NCI-H510A (cell line): ENCODE measurements around the gene DAAM2.

ENCODE experiments used
- DNase-seq: peaks from one replicate; lab custom pipeline; 2025; lab: John Stamatoyannopoulos, UW

DAAM2 gene

DNA sequence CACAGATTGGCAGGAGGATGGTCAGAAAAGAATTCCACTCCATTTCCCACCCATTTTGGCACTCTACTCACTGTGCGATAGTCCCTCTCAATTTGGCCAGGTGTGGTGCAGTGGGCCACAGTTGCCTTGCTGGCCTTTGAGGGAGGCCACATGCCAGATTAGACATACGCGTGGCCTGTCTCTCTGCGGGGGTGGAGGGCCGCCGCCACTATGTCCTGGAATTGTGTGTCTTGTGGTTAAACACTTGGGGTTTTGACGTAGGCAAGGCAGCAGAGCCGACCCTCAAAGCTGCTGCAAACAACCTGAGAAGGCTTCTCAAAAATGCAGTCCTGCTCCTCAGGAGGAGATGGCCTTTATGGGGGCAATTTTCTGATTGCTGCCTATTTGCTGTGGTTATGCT lies 4.9 kb upstream of the DAAM2 start:
- no peak for DNase-seq

DNA sequence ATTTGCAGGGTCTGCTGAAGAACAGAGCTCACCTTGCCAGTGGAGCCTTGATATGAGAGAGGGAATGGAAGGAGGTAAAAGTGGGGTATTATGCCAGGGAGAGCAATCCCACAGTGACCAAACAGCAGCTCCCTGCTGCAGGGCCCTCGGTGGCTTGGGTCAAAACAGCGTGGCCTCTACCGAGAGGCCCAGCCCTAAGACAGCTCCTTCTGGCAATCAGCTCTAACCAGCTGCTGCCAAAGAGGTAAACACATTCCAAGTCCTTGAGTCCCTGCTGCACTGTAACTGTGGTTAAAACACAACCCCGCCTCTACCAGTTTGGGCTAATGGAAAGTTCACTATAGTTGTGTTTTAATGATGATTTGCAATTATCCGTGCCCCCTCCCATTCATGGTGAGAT lies 1.4 kb upstream of the DAAM2 start:
- DNase-seq = peak; percentile 12

- DNase-seq = no peak
Observed at GRCh38 chr6:39791311-39791710, 865 bp upstream of the DAAM2 start.

DNA sequence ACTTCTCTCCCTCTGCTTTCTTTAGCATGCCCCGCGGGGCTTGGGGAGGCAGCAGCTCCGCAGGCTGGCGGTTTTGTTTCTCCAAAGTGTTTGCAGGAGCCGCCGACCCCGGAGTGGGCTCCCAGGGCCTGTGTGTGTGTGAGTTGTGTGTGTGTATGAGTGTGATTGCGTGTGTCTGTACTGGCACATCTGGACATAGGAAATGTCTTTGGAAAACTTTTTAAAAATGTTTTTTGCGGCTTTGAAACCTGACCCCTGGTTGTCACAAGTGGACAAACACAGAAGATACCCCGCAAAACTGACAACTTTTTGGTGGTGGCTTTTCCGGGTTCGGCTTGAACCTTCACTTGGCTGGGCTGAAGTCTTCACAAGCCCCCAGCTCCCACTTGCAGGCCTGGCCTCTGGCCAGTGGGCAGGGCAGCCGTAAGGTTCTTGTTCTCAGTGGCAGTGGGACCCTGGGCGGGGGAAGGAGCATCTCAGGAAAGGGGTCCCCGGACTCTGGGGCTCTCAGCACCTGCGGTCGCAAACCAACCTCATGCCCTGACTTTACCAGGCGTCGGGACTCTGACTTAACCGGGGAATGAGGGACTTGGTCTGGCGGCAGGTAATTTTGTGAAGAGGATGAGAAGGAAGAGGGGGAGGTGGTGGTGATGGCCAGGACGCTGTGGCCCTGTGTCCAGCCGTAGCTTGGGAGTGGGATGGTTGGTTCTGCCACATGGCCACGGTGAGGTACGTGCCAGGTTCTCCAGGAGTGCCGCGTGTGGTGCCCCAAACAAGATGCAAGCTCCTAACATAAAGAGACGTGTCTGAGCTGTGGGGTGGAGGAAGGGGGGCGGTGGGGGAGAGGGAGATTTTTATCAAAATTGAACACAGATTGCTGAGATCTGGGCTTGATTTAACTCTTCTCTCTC lies 619 bp downstream of the DAAM2 start:
- no peak for DNase-seq

- no peak for DNase-seq
Observed at GRCh38 chr6:39793516-39793915, 1.3 kb downstream of the DAAM2 start.

- DNase-seq = no peak
Observed at GRCh38 chr6:39794231-39794630, 2.1 kb downstream of the DAAM2 start.

DNA sequence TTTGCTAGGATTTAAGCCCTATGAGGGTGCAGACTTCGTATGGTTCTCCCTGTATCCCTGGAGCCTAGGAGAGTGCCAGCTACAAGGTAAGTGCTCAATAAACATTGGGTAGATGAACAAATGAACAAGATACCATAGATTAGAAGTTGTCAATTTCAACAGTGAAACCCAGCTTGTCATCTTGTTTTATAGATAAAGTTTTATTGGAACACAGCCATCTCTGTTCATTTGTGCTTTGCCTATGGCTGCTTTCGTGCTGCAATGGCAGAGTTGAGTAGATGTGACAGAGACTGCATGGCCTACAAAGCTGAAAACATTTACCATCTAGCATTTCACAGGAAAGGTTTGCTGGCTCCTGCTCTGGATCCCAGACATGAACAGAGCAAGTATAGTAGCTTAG lies 5.6 kb downstream of the DAAM2 start:
- DNase-seq = no peak

DNA sequence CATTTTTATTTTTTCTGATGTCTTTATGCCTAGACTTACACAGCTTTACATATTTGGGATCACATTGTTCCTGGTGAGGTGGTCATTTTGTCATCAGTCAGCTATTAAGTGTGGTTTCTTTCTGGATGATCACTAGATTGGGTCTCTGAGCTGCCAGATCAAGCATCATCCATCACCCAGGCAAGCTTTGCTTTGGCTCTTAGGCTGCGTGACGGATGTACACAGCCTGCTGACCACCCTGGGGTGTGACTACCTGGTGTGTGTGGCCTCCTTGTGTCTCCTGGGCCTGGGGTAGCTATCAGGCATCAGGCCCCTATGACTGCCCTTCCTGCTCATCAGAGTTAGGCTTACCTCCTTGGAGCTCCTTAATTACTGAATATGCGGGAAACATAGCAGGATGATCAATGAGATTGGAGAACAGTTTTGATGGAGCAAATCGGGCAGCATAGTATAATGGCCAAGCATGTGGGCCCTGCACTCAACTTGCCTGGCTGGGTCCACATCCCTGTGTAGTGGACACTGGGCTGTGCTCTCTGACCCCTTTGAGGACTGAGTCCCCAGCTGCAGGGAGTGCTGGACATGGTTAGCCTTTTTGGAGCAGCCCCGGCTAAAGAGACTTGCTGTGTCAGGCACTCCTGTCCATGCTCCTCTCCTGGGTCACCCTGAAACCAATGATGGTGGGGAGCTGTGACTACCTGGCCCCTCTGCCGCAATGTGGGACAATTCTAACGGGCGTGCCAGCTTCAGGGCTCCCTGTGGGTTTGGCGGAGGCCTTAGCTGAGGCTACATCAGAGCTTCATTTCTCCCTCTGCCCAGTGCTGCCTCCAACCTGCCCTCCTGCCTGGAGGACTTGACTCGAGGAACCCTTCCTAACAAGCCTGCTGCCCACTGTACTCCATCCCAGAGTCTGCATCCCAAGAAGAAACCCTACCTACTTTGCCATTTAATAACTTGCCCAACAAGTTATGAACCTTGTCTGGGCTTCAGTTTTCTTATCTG lies 8.2 kb downstream of the DAAM2 start:
- DNase-seq = no peak

GRCh38 chr6:39801456-39802251 lies 9.5 kb downstream of the DAAM2 start:
- DNase-seq = no peak

DNA sequence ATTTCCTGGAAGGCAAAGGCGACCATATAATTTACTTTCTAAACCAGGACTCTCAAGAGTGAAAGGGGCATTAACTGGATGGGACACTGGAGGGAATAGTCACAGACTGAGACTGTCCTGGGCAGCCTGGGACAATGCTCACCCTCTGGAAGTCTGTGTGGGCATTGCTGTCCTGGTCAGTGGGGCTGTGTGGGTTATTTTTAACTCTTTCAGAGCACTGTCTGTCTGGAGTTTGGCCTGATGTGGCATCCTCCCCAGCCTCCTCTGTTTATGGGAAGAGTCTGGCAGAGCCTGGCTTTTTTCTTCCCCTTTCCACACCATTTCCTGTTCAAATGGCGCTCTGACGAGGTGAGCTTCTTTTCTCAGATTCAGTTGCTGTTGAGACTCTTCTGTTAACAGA lies 11.7 kb downstream of the DAAM2 start:
- no peak for DNase-seq

DNA sequence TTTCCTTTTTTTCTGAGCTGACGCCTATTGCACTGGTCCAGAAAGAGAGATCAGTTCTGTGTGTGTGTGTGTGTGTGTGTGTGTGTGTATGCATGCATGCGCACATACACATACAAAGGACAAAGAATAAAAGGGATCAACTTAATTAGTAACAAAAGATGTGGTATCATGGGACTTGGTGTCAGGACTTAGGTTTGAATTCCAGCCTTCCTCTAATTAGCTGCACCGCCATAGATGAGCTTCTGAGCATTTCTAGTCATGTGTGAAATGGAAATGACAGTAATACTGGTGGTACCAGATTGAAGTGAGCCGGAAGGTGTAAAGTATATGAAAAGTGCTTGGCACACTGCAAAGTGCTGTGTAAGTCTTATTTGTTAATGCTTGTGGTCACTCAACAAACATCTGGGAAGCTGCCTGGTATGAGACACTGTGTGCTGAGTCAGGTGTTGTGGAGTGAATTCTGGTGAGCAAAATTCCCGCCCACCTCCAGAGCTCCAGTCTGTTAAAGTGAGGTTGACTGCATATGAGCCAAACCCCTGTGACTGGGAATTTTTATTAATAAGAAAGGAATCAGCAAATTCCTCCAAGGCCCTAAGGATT lies 12.4 kb downstream of the DAAM2 start:
- DNase-seq = no peak

DNA sequence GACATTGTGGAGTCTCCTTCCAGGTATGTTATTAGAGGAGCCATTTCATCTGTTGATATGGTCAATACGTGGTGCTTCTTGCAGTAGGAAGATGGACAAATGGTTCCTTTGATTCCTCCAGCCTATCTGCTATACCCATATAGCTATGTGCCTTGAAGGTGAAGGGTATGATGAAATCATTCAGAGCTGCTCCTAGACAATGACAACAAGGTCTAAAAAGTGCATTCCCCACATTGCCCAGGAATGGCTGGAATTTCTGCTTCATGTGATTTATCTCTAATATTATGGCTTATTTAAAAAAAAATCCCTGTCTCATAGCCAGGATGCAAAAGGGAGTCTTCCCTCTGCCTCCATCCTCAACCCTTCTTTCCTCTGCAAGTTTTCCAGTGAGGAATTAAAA lies 14.1 kb downstream of the DAAM2 start:
- no peak for DNase-seq

DNA sequence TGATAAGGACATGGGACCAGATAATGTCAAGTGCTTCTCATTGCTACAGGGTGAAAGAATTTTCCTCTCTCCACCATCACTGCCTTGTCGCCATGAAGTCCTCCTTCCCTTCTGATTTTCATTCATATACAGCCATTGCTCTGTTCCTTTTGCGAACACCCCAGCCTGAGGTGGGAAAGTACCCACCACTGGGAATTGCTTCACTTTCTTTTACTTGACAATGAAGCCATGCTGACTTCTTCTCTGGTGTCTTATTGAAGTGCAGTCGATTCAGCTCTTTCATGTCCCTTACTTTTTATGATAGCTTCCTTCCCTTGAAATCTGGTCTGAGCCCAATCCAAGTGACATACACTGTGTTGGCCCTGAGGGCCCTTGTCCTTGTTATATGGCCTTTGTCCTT lies 16.2 kb downstream of the DAAM2 start:
- DNase-seq = no peak

DNA sequence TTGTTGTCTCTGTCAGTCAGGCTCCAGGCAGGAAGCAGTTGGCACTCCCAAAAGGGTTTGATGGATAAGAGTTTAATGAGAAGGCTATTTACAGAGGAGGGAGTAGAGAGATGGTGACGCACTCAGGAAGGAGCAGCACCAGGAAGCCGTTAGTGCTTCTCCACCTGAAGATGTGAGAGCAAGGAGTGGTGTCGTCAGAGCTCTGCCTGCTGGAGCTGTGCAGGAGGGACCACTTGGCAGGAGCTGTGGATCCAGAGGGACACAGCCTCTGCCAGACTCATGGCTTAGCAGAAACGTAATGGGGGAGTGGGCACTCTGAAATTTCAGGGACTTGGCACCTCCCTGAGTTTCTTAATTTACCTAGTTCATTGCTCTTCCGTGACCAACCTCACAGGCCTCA lies 16.8 kb downstream of the DAAM2 start:
- DNase-seq = no peak

GRCh38 chr6:39811835-39812345 lies 19.7 kb downstream of the DAAM2 start:
- no peak for DNase-seq

DNA sequence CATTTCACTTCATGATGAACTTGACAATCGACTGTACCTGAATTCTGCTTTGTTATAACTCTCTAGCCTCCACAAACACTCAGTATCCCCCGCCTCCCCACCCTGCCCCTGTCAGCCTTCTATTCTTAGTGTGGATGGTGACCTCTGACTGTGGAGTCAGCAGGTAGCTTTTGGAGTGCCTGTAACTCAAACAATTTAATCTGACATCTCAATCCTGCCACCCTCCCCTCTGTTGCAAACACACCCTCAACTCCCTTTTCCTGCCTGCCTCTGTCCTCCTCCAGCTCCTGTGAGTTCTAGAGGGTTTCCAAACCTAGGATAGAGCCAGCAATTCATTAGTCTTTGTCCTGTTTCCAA lies 20.3 kb downstream of the DAAM2 start:
- peak; percentile 49 for DNase-seq

GRCh38 chr6:39812853-39813533 lies 20.8 kb downstream of the DAAM2 start:
- peak; percentile 81 for DNase-seq

DNA sequence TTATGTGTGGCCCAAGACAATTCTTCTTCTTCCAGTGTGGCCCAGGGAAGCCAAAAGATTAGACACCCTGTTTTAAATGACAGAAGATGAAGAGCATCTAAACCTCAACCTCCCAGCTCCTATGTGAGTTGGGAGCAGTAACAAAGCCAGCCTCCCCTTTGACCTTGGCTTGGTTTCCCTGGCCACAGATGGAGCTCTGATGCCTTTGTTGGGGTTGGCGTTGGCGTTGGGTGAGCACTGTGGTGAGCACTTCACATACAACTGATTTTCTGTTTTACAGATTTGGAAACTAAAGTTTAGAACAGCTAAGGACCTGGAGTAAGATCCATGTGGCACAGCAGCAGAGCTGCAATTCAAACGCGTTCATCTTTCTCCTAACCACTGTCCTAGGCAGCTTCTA lies 22.1 kb downstream of the DAAM2 start:
- DNase-seq = no peak

DNA sequence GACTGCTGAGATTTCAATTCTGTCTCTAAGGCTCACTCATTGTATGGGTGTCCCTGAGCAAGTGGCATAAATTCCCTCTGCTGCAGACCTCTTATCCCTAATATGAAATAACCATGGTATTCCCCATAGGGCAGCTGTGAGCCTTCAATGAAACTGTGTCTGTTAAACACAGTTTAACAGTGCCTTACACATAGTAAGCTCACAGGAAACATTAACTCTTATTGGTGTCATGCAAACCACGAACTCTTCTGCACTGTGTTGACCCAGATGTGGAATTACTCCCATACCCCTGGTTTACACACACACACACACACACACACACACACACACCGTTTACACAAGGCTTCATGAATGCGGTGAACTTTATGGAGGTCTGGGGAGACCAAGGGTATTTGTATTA lies 23.2 kb downstream of the DAAM2 start:
- no peak for DNase-seq

DNA sequence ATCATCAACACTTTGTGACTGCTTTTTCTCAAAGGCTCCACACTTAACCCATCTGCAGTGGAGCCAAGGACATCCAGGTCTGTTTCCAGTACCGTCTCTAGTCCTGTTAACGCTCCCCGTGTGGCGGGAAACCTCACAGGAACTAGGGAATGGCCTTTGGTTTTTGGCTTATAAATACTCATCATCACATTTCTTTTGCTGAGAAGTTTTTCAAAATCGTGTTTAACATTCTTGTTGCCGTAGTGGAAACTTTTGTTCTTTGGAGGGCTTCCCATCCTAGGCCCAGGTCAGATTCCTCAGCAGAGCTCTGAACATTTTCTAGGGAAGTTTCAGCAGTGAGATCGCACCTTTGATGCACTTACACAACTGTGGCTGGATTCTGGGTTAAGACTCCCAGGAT lies 24.6 kb downstream of the DAAM2 start:
- no peak for DNase-seq

GRCh38 chr6:39818695-39819094 lies 26.5 kb downstream of the DAAM2 start:
- DNase-seq = no peak
